Psoas muscle (tissue), 8 donors: ENCODE results near the gene SLC39A1. TPM values are rescaled to one million over a fixed set of nuclear protein-coding genes. Genes with fewer than 3 reads are reported as not detected.
A peak's percentile ranks its signal among the peaks of the same experiment; 100 is the strongest.

Source experiments
- ATAC-seq, 4 donors: fragments of 200-7000 bp; cut with Tn5 transposase; one replicate each; pipeline ENCODE4 v1.9.1; 2020; ENCODE audit warnings: moderate library complexity in 3 of 4, mild to moderate bottlenecking in 2 of 4
- DNase-seq, 2 donors: peaks; one replicate each; pipeline ENCODE4 v3.0.0-alpha.2; 2020
- H3K27ac ChIP-seq: fragments of 200-600 bp; one replicate; pipeline ENCODE4 v1.8.0; 2022
- H3K27me3 ChIP-seq, 3 donors: fragments of 200-600 bp in 1 of 3; one replicate each; pipeline versions ENCODE4 v1.6.1 to v1.8.0; 2013 to 2022; ENCODE audit warnings: low read length in 2 of 3, mild to moderate bottlenecking in 2 of 3, moderate library complexity in 1 of 3; ENCODE audit not compliant: insufficient read depth in 3 of 3
- H3K36me3 ChIP-seq, 2 donors: fragments of 200-600 bp in 1 of 2; one replicate each; pipeline versions ENCODE4 v1.6.1 to v1.8.0; 2013 to 2022; ENCODE audit warnings: low read depth in 1 of 2, mild to moderate bottlenecking in 1 of 2, moderate library complexity in 1 of 2; ENCODE audit not compliant: insufficient read depth in 1 of 2
- H3K4me1 ChIP-seq: fragments of 200-600 bp; one replicate; pipeline ENCODE4 v1.8.0; 2022
- H3K4me3 ChIP-seq: fragments of 200-600 bp; one replicate; pipeline ENCODE4 v1.8.0; 2022; ENCODE audit warnings: mild to moderate bottlenecking
- H3K9me3 ChIP-seq: fragments of 200-600 bp; one replicate; pipeline ENCODE4 v1.8.0; 2022
- CTCF ChIP-seq: fragments of 200-600 bp; IDR thresholded peaks from one replicate; pipeline ENCODE4 v1.8.0; 2022; ENCODE audit warnings: antibody characterized with exemption
- WGBS, 3 donors: extraction: QIAGEN DNeasy Blood & Tissue Kit; methylation state at CpG; one replicate each; pipeline versions ENCODE4 v1.1.6 to v1.1.7; 2013; 5-methylcytosine and 5-hydroxymethylcytosine counted together
- intact Hi-C, 2 donors: fragments of 100-400 bp; cut with DNase I; formaldehyde crosslinking; loops; one replicate each; pipeline versions ENCODE4 v1.11.0 to v1.14.2; 2022
- polyA plus RNA-seq, 3 donors: library from polyadenylated mRNA; stranded (reverse); fragments of 200-250 nt; gene quantifications; one replicate each; pipeline ENCODE4 v1.2.3, GENCODE V29; 2013
- total RNA-seq, 4 donors: library from RNA; stranded (reverse); fragmentation: NEBNext Ultra II Directional in 2 of 4; extraction: Animal tissue kit (Norgen Biotek cat#: 25700) in 2 of 4; gene quantifications; one replicate each; pipeline versions ENCODE4 v1.2.1 to v1.2.4, GENCODE V29; 2021 to 2023
- donor health status: healthy with polysubstance abuse.
- donor health status: DM: no; HTN: no; CAD: no; lungs with moderate emphysema.
- donor health status: Bipolar disorder and iron deficiency.
- donor health status: healthy.
- donor health status: DM: yes; HTN: yes; CAD: no.
- donor health status: DM: no; HTN: no; CAD: no.
- donor health status: DM: no; HTN: no; CAD: no.
- donor health status: DM: yes; HTN: yes; CAD: no.

Gene SLC39A1
- total and polyA plus RNA-seq, 7 donors: 21.9 to 85.3 (median 46.7) TPM

GRCh38 chr1:153968408-153968807 is 5.1 kb upstream of the SLC39A1 start:
- H3K27me3 ChIP-seq: no peaks in the 10 kb centered on the region
- ATAC-seq (no peak), DNase-seq (no peak)
- 15 to 22% (median 17%) methylated on average over 13 of the region's 13 CpGs for WGBS, 3 donors
- peaks cover 0 to 13% of the 10 kb centered on the region in 2 donors for H3K36me3 ChIP-seq
- H3K4me1 ChIP-seq: peaks cover 17% of the 10 kb centered on the region
- H3K27ac ChIP-seq: peak overlapping the region; percentile 92
- H3K9me3 ChIP-seq: no peaks in the 10 kb centered on the region
- intact Hi-C loops: no loop called here
- no peak for TF ChIP-seq CTCF
- peak overlapping the region; percentile 77 for H3K4me3 ChIP-seq

- H3K36me3 ChIP-seq: peaks cover 0 to 8% of the 10 kb centered on the region in 2 donors
- intact Hi-C loops: no loop called here
- H3K9me3 ChIP-seq: no peaks in the 10 kb centered on the region
- no peaks in the 10 kb centered on the region for H3K27me3 ChIP-seq
- 0 to 2% (median 2%) methylated on average over 8 of the region's 8 CpGs for WGBS, 3 donors
- peak overlapping the region; percentile 77 for H3K4me3 ChIP-seq
- TF ChIP-seq CTCF: no peak
- peaks cover 17% of the 10 kb centered on the region for H3K4me1 ChIP-seq
- peak overlapping the region; percentile 92 for H3K27ac ChIP-seq
- ATAC-seq (no peak), DNase-seq (peak; percentile 39 to 66)
Observed at GRCh38 chr1:153968000-153968363, 4.6 kb upstream of the SLC39A1 start.

- H3K4me3 ChIP-seq: peak within 1 kb of the TSS; percentile 77
- H3K4me1 ChIP-seq: peaks cover 22% of the 10 kb centered on the region
- peaks cover 0 to 2% of the 10 kb centered on the region in 2 donors for H3K36me3 ChIP-seq
- no peaks in the 10 kb centered on the region for H3K9me3 ChIP-seq
- peak; percentile 24 for TF ChIP-seq CTCF
- 0% methylated on average over 60 of the region's 60 CpGs for WGBS, 3 donors
- peak within 1 kb of the TSS; percentile 92 for H3K27ac ChIP-seq
- no peaks in the 10 kb centered on the region for H3K27me3 ChIP-seq
- peak; percentile 81 to 85 (median 84) for ATAC-seq
- intact Hi-C loops: no loop called here
- DNase-seq: peak; percentile 92 to 96
Observed at GRCh38 chr1:153967107-153967999, 4.0 kb upstream of the SLC39A1 start, which contains the start of gene CREB3L4. TSS of gene CREB3L4 (plus strand) at chr1:153967902. CDS start at chr1:153968526, 624 bp downstream.

GRCh38 chr1:153963850-153964331 is 554 bp upstream of the SLC39A1 start:
- H3K4me1 ChIP-seq: peaks cover 47% of the 10 kb centered on the region
- peak; percentile 39 to 55 for DNase-seq
- WGBS, 3 donors: 2 to 4% (median 3%) methylated on average over 22 of the region's 22 CpGs
- peak overlapping the region; percentile 75 for H3K4me3 ChIP-seq
- peaks cover 4 to 22% of the 10 kb centered on the region in 2 donors for H3K36me3 ChIP-seq
- no peak for TF ChIP-seq CTCF
- H3K27ac ChIP-seq: peak overlapping the region; percentile 90
- ATAC-seq: peak in 3 of 4 donors; percentile 0 to 1 (median 1)
- no peaks in the 10 kb centered on the region for H3K9me3 ChIP-seq
- intact Hi-C loops: no loop called here
- no peaks in the 10 kb centered on the region for H3K27me3 ChIP-seq
